Suppressor macrophage treated with lipopolysaccharide for 4 hours (primary cell): ENCODE measurements around the gene DEFB113.
"Not testable (repeated sequence)": the region's sequence is repeated elsewhere in the genome, so short reads cannot be mapped to it uniquely, and the experiment has no call there.

ENCODE experiments used
- DNase-seq: peaks from one replicate; pipeline ENCODE4 v3.0.0-alpha.2; 2020

DEFB113 gene, protein sequence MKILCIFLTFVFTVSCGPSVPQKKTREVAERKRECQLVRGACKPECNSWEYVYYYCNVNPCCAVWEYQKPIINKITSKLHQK

DNA sequence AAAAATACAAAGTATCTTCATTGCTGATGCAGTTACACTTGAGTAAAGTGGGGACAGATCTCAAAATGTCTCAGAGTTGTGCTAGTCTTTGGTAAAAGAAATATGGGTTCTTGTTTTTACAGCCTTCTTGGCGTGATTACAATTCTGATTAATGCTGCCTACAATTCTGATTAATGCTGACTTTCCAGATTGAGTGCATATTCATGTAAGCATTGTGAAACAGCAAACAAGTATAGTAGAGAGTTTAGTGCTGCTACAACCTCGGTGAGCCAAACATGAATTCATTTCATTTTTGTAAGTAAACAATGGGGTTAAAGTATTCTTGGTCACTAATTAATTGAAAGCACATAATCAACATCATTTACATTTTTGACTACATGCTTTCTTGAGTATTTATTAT lies at the start of gene DEFB113:
Gene DEFB113 (minus strand): TSS at position 21 of the 400 bp plus-strand sequence. CDS start 0 bp downstream, at position 21.
- no peak for DNase-seq

DNA sequence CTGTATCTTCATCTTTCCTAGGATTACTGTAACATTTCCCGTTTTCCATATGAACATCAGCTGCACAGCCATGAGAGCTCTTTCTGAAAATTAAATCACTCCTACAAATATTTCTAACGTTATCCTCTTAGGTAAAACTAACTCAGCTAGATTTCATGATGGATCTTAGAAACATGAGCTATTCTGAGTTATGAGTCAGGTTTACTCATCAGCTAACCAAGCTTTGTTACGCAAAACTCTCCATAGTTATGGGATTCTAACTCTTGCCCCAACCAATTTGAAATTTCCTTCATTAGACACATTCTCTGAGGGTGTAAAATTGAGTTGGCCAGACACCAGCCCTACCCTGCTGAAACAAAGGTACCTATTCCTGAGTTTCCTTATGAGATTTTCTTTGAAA lies 38.4 kb upstream of the DEFB113 start:
- DNase-seq = no peak

DNA sequence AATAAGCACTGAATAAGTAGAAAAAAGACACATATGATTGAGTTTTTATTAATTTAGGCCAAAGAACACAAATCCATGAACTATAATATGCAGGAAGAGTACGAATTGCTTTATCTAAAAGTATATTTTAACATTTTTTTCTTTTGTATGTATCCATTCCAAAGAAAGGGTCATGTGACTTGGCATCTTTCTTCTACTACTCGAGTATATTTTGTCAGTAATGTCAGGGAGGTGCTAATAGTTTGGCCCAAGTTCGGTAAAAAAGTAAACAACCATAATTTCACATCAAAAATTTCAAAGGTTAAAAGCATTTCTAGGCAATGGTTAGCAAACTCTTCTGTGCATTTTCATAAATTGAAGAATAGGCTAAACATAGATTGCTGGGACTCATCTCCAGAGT lies 33.7 kb upstream of the DEFB113 start:
- no peak for DNase-seq

DNA sequence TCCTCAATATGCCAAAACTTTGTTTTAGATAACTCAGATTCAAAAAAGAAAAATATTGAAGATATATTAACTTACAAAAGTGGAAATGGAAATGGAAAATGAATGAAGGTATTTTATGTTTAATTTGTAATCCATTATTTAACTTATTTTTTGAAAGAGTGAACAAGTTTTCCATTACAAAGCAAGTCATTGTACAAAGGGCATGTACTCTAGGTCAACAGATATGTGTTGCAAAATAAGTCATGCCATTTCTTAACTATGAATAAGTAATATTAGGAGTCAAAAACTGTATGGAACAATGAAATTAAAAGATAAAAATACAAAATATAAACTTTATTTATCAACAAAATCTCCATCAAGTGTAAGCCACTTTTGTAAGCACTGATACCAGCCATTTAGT lies 25.9 kb upstream of the DEFB113 start:
- DNase-seq = no peak

DNA sequence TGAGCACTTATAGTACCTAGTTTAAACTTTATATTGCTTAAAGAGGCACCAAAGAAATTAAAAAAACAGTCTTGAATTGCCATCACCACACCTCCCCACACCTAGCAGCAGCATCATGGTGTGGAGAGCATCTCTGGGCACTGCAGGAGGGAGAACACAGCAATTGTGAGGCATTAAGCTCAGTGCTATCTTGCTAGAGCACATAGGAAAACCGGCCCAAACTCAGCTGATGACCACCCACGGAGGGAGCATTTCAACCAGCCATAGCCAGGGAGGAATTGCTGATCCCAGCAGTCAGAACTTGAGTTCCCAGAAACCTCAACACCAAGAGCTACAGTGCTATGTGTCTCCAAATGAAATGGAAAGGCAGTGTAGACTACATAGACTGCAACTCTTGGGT lies 19.5 kb upstream of the DEFB113 start:
- no peak for DNase-seq

DNA sequence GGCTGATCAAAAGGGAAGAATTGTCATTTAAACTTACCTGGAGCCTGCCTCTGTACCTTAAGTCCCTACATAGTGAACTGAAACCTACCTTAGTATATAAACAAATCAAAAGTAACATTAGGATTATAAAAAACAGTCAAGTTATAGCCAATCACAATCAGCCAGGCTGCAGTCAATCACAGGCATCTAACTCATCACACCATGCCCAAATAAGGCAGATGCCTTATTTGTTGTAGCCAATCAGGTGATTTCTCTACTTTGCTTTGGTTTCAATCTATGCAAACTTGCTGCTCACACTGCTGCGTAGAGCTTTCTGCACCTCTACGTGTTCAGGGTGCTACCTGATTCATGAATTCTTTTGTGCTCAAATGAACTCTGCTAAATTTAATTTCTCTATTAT lies 18.3 kb upstream of the DEFB113 start:
- DNase-seq = no peak

DNA sequence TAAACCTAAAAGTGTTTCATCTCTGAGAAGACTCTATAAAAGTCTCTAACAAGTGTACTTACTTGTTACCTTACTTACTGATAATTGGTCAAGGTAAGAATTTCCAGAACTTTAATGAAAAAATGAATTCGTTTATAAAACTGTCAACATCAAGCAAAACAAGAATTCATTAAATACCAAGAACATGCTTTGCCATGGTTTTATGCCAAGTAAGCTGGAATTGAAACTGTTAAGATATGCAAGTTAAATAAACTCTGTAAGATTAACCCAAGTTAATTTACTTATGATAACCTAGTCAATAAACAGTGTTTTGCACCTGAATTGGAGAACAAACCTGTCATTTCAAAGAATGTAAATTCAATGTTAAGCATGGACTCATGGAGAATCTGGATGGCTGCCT lies 17.1 kb upstream of the DEFB113 start:
- DNase-seq = no peak

DNA sequence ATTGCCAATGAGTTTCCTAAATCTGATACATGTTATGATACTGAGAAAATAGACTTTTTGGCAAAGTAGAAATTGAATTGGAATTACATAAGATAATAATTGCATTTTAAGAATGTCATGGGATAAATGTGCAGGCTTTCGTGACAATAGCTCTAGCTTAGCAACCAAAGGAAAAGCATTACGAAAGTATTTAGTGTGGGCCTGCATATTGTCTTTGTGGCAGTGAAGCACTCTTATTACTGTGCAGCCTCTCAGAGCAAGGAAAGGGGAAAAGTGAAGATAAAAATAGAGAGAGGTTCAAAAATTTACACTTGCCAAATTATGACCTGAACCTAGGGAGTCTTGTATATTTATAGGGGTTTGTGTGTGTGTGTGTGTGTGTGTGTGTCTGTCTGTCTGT lies 12.6 kb upstream of the DEFB113 start:
- no peak for DNase-seq

DNA sequence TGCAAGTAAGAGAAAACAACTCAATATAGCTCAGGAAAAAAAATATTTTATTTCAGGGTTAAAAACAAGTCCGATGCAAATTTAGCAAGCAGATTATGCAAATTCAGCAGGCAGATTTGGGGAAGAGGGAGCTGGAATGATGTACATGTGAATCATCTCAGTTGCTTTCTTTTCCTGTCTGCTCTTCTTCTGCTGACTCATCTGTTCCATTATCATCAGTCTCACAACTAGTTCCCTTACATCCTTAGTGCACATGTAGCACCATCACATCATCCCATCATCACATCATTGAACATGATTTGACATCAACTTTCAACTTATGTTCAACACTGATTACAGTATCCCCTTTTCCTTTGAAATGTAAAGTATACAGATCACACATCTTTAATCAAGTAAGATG lies 11.5 kb upstream of the DEFB113 start:
- peak; percentile 53 for DNase-seq

DNA sequence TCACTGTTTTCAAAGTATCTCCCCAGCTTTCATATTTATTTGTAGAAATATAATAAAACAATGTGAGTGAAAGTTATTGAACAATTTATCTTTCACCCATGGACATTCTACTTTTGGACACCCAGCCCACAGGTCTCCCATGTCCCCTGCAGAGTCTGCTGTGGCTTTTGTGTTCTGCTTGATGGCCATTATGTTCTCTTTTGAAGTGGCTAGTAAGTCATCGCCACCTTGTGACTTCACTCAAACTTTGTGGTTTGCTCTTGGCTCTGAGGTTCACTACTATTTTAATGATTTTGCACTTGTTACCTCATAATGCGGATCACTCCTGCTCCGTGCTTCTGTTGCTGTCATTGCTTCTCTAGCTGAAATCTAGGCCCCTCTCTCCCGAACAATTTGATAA lies 10.2 kb upstream of the DEFB113 start:
- no peak for DNase-seq

DNA sequence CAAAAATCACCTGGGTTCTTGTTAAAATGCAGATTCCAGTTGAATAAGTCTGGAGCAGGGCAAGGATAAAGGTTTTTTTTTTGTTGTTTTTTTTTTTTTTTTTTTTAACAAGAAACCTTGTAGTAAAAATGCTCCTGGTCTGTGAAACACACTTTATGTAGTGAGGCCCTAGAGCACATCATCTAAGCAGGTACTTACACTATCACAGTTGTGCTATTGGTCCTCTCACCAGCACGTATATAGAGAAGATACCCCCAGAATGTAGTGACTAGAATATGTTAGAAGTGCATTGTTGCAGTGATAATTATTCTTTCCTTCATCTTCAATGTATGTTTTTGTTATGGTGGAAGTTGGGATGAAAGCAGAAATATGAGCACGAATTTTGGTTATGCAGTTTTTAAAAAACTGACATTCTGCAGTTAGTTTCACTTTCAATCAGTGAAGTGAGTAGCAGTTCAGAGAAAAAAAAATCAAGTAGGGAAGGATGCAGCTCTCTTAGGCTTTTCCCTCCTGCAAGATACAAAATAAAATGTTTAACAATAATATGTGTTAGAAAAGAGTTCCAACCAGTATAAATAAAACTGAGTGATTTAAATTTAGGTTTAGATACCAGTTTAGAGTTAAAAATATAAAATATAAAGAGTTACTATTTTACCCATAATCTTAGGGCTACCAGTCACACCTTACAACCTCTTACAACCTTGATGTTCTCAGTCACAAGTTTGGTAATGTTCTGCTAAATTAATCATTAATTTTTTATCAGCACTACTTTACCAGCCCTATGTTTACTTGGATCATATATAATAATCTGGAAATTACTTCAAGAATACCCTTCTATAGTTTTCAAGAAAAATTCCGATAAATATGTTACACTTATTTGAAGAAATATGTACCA lies 9.2 kb upstream of the DEFB113 start:
- peak; percentile 0 for DNase-seq

DNA sequence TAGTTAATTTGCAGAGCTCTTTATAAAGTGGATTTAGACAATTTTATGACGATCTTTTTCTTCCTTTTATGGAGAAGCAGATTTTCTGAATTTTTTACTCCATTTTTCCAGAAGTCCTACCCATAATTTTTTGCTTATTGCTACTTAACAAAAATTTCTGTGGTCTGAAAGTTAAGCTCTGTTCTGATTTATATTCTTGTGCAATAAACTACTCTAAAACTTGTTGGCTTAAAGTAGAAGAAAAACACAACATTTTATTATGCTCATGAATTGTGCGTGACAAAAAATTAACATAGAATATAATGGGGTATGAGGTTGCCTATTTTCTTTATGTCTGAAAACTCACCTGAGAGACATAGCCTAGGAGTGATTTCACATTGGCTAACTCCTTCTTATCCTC lies 2.6 kb downstream of the DEFB113 start:
- no peak for DNase-seq

DNA sequence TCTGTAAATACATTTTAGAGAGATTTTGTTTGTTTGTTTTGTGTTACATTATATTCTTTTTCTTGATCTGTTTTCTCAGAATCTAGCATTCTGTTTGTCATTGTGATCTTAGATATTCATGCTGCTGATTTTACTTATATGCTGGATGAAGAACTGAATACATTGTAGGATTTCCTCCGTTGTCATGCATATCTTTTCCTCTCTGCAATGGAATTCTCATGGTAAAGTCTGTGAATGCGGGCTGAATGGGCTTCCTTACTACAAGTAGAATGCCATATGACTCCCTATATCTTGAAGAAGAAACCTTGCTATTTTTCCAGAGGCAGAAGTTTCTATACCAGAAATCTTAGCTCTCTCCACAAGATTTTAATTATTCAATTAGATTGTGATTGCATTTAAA lies 3.1 kb downstream of the DEFB113 start:
- DNase-seq = no peak

DNA sequence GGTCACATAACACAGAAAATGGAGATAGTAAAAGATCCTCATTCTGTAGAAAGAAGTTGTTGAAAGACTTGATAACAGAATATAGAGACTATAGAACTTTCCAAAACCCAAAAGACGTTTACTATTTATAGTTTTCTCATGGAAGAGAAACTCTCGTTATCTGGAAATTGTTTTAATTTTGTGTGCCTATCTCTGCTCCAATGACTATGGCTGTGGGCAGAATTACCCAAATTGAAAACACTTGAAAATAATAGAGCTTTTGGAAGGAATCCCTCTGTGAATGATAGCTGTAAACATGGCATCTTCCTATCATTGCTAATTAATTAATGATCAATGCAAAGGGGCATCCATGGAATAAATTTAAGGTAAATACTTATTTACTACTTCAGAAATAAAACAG lies 5.4 kb downstream of the DEFB113 start, which contains the start of gene DEFB114:
Gene DEFB114 (minus strand): TSS at position 101 of the 400 bp plus-strand sequence. CDS start 59 bp downstream, at position 42.
- DNase-seq = no peak

DNA sequence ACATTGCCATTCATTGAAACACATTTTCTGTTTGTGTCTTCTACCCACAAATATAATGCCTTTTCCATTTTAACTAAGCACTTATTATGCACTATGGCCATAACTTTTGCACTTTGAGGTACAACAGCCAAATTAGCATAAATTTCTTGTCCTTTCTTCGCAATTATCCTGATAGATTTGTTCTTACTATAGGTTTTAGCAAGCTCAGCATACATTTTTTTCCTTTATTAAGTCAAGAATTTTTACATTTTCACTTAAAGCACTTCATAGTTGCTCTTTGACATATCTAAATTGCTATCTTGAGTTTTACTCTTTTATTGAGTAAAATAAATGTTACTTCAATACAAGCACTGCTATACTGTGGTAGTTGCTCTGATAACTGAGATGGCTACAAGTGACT lies 11.2 kb downstream of the DEFB113 start:
- DNase-seq = no peak

DNA sequence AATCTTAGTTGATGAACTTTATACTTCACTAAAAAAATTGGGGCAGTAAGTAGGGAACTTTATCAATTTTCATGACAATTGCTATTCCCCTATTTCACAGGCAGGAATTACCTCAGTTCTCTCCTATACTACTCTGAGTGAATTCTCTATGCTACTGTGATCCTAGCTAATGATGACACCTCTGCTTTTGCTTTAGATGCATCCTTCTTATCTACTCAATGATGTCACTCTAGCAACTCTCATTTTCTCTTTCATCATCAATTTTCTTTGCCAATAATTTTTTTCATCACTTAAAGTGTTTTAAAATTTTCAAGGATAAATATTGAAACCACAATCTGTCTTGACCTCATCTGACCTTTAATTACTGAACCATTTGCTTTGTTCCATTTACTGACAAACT lies 13.6 kb downstream of the DEFB113 start:
- no peak for DNase-seq

DNA sequence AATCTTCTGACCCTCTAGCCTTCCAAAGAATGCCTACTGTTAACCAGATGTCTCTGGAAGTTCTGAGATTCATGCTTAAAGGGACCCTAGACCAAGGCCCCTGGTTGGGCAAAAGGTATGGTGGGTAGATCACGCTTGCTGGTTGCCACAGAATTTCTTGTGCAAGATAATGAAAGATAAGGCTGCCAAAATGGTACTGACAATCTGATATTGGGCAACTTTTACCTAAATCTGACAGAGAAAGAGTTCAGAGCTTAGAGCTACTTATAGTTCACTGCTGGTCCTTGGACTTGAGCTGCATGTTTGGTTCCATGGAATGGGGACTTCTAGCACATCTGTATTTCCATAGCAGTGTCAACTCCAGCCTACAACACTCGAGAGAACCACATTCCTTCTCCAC lies 17.5 kb downstream of the DEFB113 start:
- no peak for DNase-seq

DNA sequence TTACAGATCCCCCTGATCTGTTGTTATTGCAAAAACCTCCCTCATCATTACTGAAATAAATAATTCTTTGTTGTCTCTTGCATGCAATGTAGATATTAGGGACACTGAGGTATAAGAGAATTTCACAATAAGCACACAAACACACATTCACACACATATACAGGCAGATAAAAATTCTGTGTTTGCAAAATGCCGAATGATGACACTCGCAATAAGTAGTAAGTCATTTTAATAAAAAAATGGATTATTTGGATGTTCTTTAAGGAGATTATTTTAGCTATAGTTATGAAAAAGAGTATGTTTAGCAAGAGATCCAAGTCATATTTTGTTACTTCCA lies 19.0 kb downstream of the DEFB113 start:
- DNase-seq = no peak

DNA sequence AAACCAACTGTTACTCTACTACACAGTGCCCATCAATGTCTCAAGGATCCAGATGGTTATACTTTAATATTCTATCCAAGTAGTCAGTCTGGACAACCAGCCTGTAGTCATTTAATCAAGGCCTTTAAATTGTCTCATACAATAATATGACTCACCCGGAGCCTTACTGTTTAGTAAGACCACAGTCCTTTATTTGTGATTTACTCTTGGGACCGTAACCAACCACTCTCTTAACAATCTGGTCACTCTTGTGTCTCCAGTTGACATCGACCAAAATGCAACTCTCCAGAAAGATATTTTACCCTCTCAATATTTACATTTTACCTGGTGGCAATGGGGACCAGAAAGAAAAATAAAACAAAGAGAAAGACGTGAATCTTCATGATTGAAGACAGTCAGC lies 20.4 kb downstream of the DEFB113 start:
- no peak for DNase-seq

DNA sequence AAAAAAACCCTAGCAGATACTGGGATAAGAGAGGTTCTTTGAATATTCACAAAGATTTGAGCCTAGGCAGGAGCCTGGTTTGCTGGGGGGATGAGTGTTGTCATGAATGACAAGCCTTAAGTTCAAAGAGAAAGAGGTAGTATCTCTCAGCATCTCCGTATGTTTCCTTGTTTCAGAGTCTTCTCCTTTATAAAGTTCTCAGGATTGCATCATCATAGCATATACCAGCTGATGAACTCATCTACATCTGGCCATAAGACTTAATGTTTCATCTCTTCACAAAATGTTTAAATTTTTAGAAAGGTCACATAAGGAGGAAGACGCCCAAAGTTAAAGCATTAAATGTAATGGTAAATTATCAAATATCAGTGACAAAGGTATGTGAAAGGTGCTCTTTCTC lies 22.6 kb downstream of the DEFB113 start:
- no peak for DNase-seq

DNA sequence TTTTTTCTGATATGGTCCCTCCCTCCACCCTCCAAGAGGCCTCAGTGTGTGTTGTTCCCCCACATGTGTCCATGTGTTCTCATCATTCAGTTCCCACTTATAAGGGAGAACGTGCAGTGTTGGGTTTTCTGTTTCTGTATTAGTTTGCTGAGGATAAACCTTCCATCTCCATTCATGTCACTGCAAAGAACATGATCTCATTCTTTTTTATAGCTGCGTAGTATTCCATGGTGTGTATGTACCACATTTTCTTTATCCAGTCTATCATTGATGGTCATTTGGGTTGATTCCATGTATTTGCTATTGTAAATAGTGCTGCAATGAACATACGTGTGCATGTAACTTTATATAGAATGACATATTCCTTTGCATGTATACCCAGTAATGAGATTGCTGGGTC lies 25.4 kb downstream of the DEFB113 start:
- not testable (repeated sequence) for DNase-seq

DNA sequence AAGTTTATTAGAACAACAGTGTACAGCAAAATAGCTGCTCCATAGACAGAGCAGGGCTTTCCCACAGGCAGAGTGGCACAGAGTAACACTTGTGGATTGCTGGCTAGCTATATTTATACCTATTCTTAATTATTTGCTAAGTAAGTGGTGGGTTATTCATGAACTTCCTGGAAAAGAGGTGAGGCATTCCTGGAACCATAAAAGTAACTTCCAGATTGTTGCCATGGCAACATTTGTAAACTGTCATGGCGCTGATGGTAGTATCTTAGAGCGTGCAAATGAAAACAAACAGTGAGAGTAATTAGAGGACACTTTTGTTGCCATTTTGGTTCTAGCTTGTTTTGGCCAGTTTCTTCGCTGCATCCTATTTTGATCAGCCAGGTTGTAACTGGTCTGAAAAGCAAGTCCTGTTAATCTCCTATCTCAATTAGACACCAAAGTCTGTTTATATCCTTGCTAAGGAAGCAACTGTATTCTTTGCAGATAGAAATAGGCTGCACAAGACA lies 29.4 kb downstream of the DEFB113 start:
- DNase-seq = no peak

DNA sequence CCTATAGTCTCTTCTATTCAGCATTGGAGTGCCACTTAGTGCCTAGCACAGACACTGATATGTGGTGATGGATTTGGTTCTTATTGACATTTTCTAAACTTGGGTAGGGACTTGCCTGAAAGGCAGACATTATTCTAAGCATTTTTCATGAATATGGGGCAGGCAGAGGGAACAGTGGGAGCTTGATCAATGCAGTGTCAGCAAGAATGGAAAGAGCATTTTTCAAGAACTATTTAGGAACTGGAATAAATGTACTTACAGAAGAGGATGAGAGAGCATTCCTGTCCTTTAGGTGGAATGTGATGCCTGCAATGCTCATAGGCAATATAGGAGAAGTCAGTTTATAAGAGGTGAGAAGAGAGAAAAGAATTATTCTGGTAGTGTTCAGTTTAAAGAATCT lies 31.6 kb downstream of the DEFB113 start:
- DNase-seq = no peak

DNA sequence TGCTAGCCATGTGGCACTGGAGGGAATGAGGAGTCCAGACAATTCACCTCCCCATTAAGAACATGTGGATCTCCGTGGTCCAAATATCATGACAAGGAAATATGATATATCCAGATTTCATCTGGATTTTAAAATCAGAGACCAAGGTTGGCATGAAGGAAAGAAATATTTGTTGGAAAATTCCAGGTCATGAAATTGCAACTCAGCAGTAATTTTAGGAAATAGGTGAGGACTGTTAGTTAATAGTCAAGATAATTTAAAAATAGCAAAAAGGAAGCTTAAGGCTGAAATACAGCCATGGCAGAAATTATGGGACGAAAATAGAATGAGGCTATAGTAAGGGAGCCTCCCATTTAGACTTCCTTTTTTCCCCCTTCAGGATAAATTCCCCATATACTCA lies 32.4 kb downstream of the DEFB113 start:
- DNase-seq = no peak

DNA sequence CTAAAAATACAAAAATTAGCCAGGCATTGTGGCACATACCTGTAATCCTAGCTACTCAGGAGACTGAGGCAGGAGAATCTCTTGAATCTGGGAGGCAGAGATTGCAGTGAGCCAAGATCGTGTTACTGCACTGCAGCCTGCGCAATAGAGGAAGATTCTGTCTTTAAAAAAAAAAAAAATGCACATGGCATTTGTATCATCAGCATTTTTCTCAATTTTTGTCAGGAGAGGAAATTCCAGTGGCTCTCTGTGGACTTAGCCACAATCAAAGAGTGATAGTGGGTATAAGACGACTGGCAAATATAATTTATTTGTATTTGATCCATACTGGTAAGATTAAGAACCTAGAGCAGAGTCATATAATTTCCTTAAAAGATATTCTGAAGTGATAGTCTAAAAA lies 34.0 kb downstream of the DEFB113 start:
- no peak for DNase-seq
